ENCODE results near the gene PNPLA5.
A peak's percentile ranks its signal among the peaks of the same experiment; 100 is the strongest.

The PNPLA5 gene, protein sequence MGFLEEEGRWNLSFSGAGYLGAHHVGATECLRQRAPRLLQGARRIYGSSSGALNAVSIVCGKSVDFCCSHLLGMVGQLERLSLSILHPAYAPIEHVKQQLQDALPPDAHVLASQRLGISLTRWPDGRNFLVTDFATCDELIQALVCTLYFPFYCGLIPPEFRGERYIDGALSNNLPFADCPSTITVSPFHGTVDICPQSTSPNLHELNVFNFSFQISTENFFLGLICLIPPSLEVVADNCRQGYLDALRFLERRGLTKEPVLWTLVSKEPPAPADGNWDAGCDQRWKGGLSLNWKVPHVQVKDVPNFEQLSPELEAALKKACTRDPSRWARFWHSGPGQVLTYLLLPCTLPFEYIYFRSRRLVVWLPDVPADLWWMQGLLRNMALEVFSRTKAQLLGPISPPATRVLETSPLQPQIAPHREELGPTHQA

DNA sequence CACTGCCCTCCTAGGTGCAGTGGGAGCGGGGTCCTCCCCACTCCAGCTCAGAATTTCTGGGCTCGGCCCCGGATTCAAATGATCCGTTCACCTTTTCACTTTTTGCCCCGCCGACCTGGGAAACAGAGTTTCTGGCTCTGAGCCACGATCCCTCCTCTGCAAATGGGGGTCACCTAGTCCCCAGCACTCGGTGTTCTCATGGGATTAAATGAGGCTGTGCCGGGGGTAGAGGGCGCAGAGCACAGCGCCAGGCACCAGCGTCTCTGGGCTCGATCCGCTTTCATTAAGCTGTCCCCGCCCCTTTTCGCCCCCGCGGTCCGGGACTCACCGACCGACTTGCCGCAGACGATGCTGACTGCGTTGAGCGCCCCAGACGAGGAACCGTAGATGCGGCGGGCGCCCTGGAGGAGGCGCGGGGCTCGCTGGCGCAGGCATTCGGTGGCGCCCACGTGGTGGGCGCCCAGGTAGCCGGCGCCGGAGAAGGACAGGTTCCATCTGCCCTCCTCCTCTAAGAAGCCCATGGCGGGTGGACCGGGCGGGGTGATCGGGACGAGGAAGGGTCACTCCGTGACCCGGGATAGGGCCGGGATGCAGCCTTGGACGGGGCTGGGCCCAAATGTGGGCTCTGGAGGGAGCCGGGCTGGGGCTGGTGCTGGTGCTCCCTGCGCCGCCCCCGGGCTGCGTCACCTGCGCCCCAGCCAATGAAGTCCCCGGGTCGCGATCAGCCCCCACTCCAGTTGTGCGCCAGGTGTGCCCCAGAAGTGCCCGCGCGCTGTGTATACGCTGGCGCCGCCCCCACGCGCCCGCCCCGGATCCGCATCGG lies at the start of gene PNPLA5:
TSS of gene PNPLA5 (minus strand) at position 654 of the 823 bp plus-strand sequence. CDS start at position 521, 133 bp downstream.
- H3K36me3 ChIP-seq (replicated peaks): no peaks in the 10 kb centered on the region
- TF ChIP-seq, protein P1, sequence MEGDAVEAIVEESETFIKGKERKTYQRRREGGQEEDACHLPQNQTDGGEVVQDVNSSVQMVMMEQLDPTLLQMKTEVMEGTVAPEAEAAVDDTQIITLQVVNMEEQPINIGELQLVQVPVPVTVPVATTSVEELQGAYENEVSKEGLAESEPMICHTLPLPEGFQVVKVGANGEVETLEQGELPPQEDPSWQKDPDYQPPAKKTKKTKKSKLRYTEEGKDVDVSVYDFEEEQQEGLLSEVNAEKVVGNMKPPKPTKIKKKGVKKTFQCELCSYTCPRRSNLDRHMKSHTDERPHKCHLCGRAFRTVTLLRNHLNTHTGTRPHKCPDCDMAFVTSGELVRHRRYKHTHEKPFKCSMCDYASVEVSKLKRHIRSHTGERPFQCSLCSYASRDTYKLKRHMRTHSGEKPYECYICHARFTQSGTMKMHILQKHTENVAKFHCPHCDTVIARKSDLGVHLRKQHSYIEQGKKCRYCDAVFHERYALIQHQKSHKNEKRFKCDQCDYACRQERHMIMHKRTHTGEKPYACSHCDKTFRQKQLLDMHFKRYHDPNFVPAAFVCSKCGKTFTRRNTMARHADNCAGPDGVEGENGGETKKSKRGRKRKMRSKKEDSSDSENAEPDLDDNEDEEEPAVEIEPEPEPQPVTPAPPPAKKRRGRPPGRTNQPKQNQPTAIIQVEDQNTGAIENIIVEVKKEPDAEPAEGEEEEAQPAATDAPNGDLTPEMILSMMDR (IDR thresholded peaks at IDR 0.05; ENCODE audit: low read depth, low read length, missing control alignments): no peak
- DNase-seq: peak; percentile 28
- H3K4me3 ChIP-seq (ENCODE audit: low read depth, low read length): no peak within 1 kb of the TSS
- in situ Hi-C loops (cut with HindIII; ENCODE audit: low pct_ligation_motif_present, low sequenced_read_pairs): no loop called here
- no peak within 1 kb of the TSS for H3K27ac ChIP-seq
- H3K27me3 ChIP-seq (replicated peaks): peaks cover 35% of the 10 kb centered on the region

DNA sequence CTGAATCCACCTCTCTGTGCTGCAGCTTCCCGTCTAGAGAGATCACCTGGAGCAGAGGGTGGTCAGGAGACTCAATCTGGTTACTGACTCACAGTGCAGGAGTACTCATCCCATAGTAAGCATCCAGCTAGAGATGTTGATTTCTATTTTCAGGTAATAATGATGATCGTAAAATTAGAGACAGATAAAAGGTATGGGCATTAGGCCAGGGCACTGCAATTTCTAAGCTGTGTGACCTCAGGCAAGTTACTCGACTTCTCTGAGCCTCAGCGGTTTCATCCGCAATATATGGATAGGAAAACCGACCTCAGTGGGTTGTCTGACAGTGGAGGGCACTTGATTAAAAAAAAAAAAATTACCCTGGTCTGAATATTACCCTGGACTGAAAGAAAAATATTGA lies 49.6 kb upstream of the PNPLA5 start:
- in situ Hi-C loops (cut with HindIII; ENCODE audit: low pct_ligation_motif_present, low sequenced_read_pairs): no loop called here
- Histone ChIP-seq H3K27ac (no peak overlapping the region), H3K4me3 (ENCODE audit: low read depth, low read length) (no peak overlapping the region), H3K36me3 (replicated peaks) (peaks cover 42% of the 10 kb centered on the region), H3K27me3 (replicated peaks) (no peaks in the 10 kb centered on the region)
- DNase-seq: no peak
- TF ChIP-seq, protein P1 (IDR thresholded peaks at IDR 0.05; ENCODE audit: low read depth, low read length, missing control alignments): no peak

DNA sequence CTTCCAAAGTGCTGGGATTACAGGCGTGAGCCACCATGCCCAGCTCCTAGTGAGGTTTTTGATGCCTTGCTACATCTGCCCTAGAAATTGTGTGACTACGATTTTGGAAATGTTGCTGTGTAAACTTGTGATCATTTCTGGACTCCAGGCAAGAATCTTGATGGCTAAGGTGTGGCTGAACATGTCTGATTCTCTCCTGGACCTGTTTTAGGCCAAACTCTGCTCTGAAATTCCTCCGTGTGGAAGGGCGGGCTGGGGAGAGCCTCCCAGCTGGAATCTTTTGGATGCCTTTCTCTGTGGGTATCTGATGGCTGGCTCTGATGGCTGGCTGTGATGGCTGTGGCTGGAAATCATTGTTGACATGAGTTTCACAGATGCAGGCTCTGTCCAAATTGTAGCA lies 40.0 kb upstream of the PNPLA5 start:
- DNase-seq: no peak
- in situ Hi-C loops (cut with HindIII; ENCODE audit: low pct_ligation_motif_present, low sequenced_read_pairs): no loop called here

DNA sequence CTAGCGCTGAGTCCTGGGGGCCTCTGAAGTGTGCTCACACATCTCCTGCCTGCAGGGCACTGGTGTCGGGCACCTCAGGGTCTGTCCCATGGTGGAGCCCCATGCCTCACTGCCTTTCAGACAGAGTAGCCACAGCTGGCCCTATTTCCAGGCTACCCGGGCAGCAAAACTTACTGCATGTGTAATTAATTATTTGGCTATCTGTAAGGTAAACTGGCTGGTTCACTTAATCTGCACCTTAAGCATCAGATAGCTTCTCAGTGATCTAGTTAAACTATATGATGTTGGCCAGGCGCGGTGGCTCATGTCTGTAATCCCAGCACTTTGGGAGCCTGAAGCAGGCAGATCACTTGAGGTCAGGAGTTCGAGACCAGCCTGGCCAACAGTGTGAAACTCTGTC lies 37.1 kb upstream of the PNPLA5 start:
- Histone ChIP-seq H3K4me3 (ENCODE audit: low read depth, low read length) (no peak overlapping the region), H3K27ac (no peak overlapping the region), H3K36me3 (replicated peaks) (peaks cover 36% of the 10 kb centered on the region), H3K27me3 (replicated peaks) (no peaks in the 10 kb centered on the region)
- in situ Hi-C loops (cut with HindIII; ENCODE audit: low pct_ligation_motif_present, low sequenced_read_pairs): no loop called here
- no peak for DNase-seq
- TF ChIP-seq, protein P1 (IDR thresholded peaks at IDR 0.05; ENCODE audit: low read depth, low read length, missing control alignments): no peak

More for the DNA sequence above, 40.0 kb upstream of the PNPLA5 start:
- TF ChIP-seq, protein P1 (IDR thresholded peaks at IDR 0.05; ENCODE audit: low read depth, low read length, missing control alignments): no peak
- Histone ChIP-seq H3K27me3 (replicated peaks) (no peaks in the 10 kb centered on the region), H3K36me3 (replicated peaks) (peaks cover 43% of the 10 kb centered on the region), H3K4me3 (ENCODE audit: low read depth, low read length) (no peak overlapping the region), H3K27ac (no peak overlapping the region)

DNA sequence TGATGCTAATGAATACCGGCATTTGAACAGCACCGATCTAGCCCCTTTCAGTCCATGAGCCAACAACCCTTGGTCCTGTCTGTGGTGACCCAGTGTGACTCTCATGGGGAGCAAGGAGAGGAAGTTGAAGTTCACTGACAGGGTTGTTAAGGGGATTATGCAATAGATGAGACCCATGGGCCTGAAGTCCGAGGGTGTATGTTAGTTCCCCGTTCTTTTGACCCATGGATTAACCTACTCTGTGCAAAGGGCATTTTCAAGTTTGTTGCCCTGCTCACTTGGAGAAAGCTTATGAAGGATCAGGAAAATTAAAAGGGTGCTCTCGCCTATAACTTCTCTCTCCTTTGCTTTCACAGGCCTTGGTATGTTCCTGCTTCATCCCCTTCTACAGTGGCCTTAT lies 36.7 kb upstream of the PNPLA5 start:
- no peak overlapping the region for H3K27ac ChIP-seq
- DNase-seq: no peak
- TF ChIP-seq, protein P1 (IDR thresholded peaks at IDR 0.05; ENCODE audit: low read depth, low read length, missing control alignments): no peak
- H3K4me3 ChIP-seq (ENCODE audit: low read depth, low read length): no peak overlapping the region
- H3K27me3 ChIP-seq (replicated peaks): no peaks in the 10 kb centered on the region
- H3K36me3 ChIP-seq (replicated peaks): peaks cover 31% of the 10 kb centered on the region
- in situ Hi-C loops (cut with HindIII; ENCODE audit: low pct_ligation_motif_present, low sequenced_read_pairs): no loop called here

Data from brain microvascular endothelial cell (primary cell).